Activated CD8-positive, alpha-beta memory T cell treated with anti-CD3 and anti-CD28 coated beads for 4 hours (primary cell): ENCODE data around the gene SASS6.
A peak's percentile ranks its signal among the peaks of the same experiment; 100 is the strongest.

Experiments
- DNase-seq, 2 donors: peaks; one replicate each; pipeline ENCODE4 v3.0.0-alpha.2; 2020; ENCODE audit warnings: low read depth in 2 of 2

The SASS6 gene

GRCh38 chr1:100045206-100045605 is 87.5 kb downstream of the SASS6 start:
- DNase-seq, result no peak

- DNase-seq, result no peak
Measured at GRCh38 chr1:100039591-100039990, 93.1 kb downstream of the SASS6 start.

DNA sequence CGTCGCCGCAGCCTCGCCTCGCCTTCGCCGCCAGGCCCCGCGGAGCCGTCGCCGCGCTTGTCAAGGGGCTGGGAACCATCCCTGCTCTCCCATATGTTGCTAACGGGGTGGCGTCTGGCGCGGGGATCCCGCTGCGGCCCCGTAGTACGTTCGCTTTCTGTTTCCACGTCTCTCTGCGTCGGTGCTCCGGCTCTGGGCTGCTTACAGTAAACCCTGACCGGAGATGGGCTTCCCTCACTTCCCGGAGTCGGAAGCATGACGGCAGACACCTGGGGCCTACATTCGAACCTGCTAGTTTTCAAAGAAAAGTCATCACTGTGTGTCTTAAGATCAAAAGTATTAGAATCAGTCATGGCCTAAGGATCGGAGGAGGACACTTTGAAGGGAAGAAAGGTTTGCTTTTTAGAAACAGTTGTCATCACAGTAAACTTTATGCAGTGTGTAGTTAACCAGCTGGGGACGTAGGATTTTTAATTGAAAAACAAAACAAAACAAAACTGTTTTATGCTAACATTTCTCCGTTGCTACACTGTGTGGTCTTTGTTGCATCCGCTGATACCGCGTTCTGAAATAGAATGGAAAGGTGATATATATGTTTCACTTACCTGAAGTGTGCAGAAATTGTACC is 94.0 kb downstream of the SASS6 start:
- peak; percentile 48 to 50 for DNase-seq

DNA sequence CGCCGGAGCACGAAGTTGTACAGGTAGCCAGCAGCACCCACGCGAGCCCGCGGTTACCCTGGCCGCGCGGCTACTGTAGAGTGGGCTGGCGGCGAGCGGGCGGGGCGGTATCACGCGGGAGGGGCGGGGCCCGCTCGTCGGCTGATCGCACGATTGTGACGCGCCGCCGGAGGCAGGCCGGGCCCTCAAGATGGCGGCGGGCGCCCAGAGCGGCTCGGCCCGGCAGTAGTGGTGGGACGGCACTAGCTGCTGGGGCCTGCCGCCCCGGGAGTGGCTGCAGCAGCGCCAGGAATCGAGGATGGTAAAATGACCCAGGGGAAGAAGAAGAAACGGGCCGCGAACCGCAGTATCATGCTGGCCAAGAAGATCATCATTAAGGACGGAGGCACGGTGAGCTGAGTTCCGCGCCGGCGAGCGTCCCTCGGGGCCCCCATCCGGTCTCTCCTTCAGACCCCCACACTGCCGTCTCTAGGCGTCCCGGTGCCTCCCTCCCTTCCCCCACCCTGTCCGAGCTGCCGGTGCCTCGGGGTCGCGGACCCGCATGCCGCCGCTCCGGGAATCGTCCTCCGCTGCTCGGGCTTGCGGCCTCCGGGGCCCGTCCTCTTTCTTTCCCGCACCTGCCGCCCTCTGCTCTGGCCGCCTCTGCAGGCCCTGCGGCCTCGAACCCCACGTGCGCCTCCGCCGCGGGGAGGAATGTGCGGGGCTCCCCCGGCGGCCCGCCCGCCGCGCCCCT is 94.6 kb downstream of the SASS6 start:
- peak; percentile 79 to 82 for DNase-seq

GRCh38 chr1:100037656-100037926 is 95.1 kb downstream of the SASS6 start:
- DNase-seq, result no peak

DNA sequence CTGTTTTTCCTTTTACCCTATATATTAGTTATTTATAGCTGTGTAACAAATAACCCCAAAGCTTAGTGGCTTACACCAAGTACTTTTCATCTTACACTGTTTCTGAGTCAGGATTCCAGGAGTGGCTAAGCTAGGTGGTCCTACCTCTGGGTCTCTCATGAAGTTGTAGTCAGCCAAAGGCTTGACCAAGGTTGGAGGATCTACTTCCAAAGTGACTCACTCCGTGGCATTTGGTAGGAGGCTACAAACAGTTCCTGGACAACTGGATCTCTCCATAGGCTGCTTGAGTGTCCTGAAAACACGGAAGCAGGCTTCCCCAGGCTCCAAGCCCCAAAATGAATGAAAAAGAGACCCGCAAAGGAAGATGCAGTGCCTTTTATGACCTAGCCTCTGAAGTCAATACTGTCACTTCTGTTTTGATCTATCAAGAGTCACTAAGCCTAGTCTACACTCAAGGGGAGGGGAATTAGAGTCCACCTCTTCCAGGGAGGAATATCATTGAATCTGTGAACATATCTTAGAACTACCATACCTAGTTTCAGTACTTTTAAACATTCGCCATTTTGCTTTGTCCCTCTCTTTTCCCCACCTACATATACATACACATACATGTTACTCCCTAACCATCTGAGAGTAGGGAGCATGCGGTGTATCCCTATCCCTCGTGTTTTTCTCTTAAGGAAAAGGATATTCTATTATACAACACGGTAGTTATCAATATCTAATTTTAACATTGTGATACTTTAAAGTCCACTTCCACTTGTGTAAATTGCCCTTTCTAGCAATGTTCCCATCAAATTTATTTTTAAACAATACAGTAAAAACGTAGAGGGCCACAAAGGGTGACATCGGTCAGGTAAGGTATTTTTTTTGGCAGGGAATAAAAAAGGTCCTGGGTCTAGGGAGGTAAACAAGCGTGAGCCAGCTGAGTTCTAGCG is 95.7 kb downstream of the SASS6 start:
- no peak for DNase-seq

GRCh38 chr1:100035214-100035613 is 97.5 kb downstream of the SASS6 start:
- no peak for DNase-seq

DNA sequence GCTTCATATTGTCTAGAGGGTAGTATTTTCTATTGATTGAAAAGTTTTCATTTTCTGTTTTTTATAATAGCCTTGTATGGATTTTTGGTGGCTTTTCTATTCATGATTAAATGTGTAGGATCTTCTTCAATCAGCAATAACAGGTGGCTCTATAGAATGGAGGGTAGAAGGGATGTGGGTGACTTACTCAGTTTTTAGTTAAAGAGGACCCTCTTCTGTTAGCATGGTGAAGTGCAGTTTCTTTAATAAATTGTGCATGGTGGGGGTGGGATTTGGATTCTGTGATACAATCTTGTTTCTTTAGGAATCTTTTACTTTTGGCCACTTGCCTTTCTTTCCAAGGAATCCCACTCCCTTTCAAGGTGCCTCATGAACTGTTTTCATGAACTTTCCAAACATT is 98.3 kb downstream of the SASS6 start:
- no peak for DNase-seq
